GM18505 (cell line): ENCODE results near the gene OBP2A.

Source experiments
- ATAC-seq: cut with Tn5 transposase; IDR thresholded peaks from one replicate; pipeline ENCODE4 v1.9.1; 2021; ENCODE audit not compliant: unreplicated experiment
- POLR2A ChIP-seq: IDR thresholded peaks from 4 replicates; pipeline ENCODE4 v1.6.1; 2011; ENCODE audit warnings: borderline replicate concordance; ENCODE audit not compliant: insufficient read depth, insufficient read length; ENCODE audit errors: extremely low read depth

OBP2A gene

DNA sequence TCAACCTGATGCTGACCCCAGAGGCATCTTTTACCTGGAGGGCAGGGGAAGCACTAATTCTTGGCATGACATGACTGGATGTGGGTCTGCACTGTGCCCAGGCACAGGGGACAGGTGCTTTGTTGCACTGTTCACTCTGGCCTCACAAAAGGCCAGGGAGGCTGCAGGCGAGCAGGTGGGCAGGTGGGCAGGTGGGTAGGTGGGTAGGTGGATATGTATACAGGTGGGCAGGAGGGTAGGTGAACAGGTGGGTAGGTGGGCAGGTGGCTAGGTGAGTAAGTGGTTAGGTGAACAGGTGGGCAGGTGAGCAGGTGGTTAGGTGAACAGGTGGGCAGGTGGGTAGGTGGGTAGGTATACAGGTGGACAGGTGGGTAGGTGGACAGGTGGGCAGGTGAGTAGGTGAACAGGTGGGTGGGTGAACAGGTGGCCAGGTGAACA, 17.1 kb downstream of the OBP2A start:
- ATAC-seq = no peak
- no peak for TF ChIP-seq POLR2A

GRCh38 chr9:135563858-135564257, 17.9 kb downstream of the OBP2A start:
- TF ChIP-seq POLR2A = no peak

GRCh38 chr9:135565141-135565628, 19.3 kb downstream of the OBP2A start:
- TF ChIP-seq POLR2A = no peak
- ATAC-seq = no peak

More at GRCh38 chr9:135563858-135564257, 17.9 kb downstream of the OBP2A start:
- ATAC-seq = no peak

DNA sequence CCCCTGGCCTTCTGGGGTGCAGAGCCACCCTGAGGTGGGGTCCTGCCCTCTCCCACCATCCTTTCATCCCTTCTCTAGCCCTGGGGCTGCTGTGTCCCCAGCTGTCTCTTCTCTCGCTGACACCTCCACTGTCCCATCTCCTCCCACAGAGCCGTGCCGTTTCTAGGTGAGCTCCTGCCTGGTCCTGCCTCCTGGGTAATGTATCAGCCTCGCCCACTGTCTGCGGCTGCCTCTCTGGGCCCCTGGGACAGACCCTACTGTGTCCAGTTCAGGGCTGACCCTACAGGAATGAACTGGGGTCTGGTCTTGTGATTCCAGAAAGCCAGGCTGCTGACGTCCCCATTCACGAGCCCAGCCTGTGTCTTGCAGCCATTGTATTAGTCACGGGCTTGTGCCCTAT, 19.7 kb downstream of the OBP2A start:
- TF ChIP-seq POLR2A = no peak
- no peak for ATAC-seq

DNA sequence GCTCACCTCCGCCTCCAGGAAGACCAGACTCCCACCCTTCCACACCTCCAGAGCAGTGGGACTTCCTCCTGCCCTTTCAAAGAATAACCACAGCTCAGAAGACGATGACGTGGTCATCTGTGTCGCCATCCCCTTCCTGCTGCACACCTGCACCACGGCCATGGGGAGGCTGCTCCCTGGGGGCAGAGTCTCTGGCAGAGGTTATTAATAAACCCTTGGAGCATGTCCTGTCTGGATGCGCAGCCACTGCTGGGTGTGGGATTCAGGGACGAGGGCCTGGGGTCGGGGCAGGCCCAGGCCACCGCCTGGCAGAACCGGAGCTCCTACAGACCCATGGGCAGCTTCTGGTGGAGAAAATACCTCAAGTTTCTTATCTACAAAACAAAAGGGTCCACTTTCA, 20.6 kb downstream of the OBP2A start:
- TF ChIP-seq POLR2A = no peak
- no peak for ATAC-seq

GRCh38 chr9:135567311-135567710, 21.4 kb downstream of the OBP2A start:
- ATAC-seq = no peak
- TF ChIP-seq POLR2A = no peak

- TF ChIP-seq POLR2A = no peak
- no peak for ATAC-seq
These were observed 22.1 kb downstream of the OBP2A start for GRCh38 chr9:135568026-135568425.

DNA sequence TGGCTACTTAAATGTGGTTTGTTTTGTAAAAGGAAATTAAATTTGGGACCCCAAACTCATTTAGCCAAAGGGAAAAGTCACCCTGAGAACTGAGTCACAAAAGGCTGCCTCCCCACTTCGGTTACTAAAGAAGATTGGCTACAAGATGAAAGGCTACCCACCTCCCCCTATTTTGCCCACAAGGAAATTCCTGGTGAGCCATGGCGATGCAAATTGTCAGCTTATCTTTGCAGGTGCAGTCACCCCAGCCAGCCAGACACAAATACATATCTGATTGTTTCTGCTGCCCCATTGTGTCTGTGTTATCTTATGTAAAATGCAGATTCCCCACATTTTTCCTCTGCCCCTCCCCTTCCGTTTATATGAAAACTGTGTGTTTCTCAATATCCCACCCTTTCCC, 24.5 kb downstream of the OBP2A start:
- no peak for ATAC-seq
- no peak for TF ChIP-seq POLR2A

DNA sequence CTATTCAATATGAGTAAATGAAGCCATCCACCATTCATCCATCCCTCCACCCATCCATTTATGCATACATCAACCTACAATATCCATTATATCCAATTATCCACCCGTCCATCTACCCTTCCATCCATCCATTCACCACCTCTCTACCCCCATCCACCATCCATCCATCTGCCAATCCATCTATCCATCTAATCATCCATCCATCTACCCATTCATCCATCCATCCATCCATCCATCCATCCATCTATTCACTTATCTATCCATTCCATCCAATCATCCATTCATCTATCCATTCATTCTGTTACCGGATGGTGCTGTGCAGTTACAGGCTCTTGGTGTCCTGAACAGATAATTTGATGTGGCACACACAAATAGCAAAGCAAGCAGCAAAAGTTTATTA, 26.3 kb downstream of the OBP2A start:
- no peak for TF ChIP-seq POLR2A
- ATAC-seq = no peak

GRCh38 chr9:135573124-135573523, 27.2 kb downstream of the OBP2A start:
- TF ChIP-seq POLR2A = no peak
- no peak for ATAC-seq

DNA sequence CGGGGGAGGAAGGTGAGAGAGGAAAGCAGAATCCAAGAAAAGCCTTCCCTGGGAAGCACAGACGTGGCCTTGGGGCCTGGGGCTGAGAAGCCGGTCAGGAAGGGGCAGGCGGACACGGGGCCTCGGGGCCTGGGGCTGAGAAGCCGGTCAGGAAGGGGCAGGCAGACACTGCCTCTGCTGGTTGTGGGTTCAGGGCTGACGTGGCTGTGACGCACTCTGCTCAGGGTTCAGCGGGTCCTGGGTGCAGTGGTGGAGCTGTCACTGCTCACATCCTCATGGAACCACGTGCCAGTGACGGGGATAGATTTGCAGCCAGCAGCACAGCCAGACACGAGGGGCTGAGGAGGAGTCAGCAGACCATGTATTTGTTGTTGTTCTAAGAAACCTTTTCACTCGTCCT, 28.4 kb downstream of the OBP2A start:
- no peak for TF ChIP-seq POLR2A

DNA sequence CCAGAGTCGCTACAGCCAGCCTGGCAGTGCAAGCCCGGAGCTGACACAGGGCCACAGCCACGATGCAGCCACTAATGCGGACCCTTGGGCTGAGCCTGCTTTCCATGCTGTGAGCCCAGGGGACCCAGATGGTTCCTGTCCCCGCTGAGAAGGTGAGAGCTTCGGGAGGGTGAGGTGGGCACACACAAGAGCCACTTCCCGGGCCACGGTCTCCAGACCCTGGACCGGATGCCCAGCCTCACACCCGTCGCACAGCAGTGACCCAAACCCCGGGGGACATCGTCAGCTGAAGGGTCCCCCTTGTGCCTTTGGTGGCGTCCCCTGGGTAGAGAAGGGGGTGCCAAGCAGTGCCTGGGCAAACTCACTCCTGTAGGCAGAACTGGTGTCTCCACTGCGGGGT, 29.0 kb downstream of the OBP2A start:
- ATAC-seq = no peak
- no peak for TF ChIP-seq POLR2A

More for the DNA sequence above, 28.4 kb downstream of the OBP2A start:
- ATAC-seq = no peak

DNA sequence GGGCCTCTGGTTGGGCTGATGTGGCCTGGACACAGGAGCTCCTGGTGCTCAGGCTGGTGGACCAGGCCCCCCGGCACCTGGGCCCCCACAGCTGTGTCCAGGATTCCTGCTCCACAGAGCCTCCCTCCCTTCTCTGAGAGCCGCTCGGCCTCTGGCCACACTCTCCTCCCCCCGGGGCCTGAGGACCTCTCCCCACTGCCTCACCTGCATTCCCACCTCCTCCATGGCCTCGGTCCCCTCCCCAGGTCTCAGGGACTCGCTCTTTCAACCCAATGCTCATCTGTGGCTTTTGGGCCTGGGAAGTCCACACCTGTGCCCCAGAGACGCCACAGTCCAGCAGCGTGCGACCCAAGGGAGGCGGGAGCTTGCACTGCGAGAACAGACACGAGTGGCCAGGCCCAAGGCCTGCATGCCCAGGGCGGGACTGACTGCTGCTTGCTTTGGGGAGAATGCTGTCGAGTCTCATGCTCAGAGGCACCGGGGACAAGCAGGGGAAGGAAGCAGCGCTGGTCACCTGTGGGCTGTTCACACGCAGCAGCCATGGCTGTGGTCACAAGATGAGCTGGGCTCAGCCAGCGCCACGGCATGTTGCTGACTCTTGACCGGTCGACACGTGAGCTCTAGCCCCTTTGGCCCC, 30.2 kb downstream of the OBP2A start:
- ATAC-seq = no peak
- no peak for TF ChIP-seq POLR2A

DNA sequence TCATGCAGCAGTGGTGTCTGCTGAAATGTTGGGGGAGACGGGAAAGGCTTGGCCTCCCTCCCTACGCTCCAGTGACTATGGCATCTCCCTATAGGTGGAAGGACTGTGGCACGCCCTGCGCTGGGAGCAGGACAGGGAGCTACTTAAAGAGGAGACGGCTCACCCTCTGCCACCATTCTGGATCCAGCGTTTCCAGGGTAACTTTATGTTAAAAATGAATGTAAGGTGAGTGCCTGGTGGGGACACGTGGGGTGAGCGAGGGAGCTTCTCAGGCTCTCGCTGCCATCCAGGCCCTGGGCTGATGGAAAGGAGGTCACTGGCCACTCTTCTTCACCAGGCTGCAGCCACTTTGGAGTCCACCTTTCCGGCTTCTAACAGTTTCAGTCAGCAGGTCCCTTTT, 31.3 kb downstream of the OBP2A start:
- no peak for ATAC-seq

GRCh38 chr9:135579356-135579755, 33.4 kb downstream of the OBP2A start:
- no peak for ATAC-seq
- TF ChIP-seq POLR2A = no peak

More for the DNA sequence above, 31.3 kb downstream of the OBP2A start:
- TF ChIP-seq POLR2A = no peak
